IMR-90 (cell line): Measurements from ENCODE around the gene CPSF7. TPM values are rescaled to one million over a fixed set of nuclear protein-coding genes. Genes with fewer than 3 reads are reported as not detected.

Experiments
- ATAC-seq: fragments of 200-7000 bp; cut with Tn5 transposase; 2 replicates; pipeline ENCODE4 v1.9.1; 2020; ENCODE audit warnings: low read depth, mild to moderate bottlenecking, moderate library complexity
- BruUV-seq: library from RNA; stranded (reverse); fragments of 400-500 nt; replicated peaks from 2 replicates; lab custom pipeline; 2021; lab: Mats Ljungman, UMichigan
- CTCF ChIA-PET: fragments of 300-600 bp; formaldehyde crosslinking; extraction: SDS; loops from one replicate; lab custom pipeline; 2021; ENCODE audit warnings: antibody characterized with exemption; lab: Yijun Ruan, JAX
- POLR2A ChIA-PET: fragments of 300-600 bp; sonication (Branson Sonifier 250); formaldehyde crosslinking; loops from one replicate; lab custom pipeline; 2022; ENCODE audit warnings: antibody characterized with exemption; ENCODE audit not compliant: unreplicated experiment; lab: Charles Lee
- DNase-seq: peaks from one replicate; pipeline ENCODE4 v3.0.0; 2013
- H2AFZ ChIP-seq: replicated peaks from 2 replicates; pipeline ENCODE3; 2013; ENCODE audit warnings: low read length, mild to moderate bottlenecking; ENCODE audit not compliant: poor library complexity
- H2AK5ac ChIP-seq: 2 replicates; pipeline ENCODE4 v1.6.1; 2013; ENCODE audit warnings: low read depth, low read length, inconsistent platforms
- H2AK9ac ChIP-seq: replicated peaks from 2 replicates; pipeline ENCODE3; 2013; ENCODE audit warnings: mild to moderate bottlenecking, low read depth, low read length, moderate library complexity; ENCODE audit not compliant: poor library complexity
- H2BK120ac ChIP-seq: 2 replicates; pipeline ENCODE4 v1.6.1; 2013; ENCODE audit warnings: low read depth, low read length, inconsistent platforms
- H2BK15ac ChIP-seq: 3 replicates; pipeline ENCODE4 v1.6.1; 2013; ENCODE audit warnings: low read depth, low read length, inconsistent platforms
- H2BK20ac ChIP-seq: 2 replicates; pipeline ENCODE4 v1.6.1; 2013; ENCODE audit warnings: low read depth, mild to moderate bottlenecking, inconsistent platforms, low read length, moderate library complexity
- H2BK5ac ChIP-seq: 2 replicates; pipeline ENCODE4 v1.6.1; 2013; ENCODE audit warnings: mild to moderate bottlenecking, low read depth, low read length, inconsistent platforms; ENCODE audit not compliant: poor library complexity, severe bottlenecking
- H3K14ac ChIP-seq: replicated peaks from 2 replicates; pipeline ENCODE4 v1.6.1; 2013; ENCODE audit warnings: low read depth, low read length, inconsistent platforms
- H3K18ac ChIP-seq: 2 replicates; pipeline ENCODE4 v1.6.1; 2013; ENCODE audit warnings: low read depth, low read length, control low read depth
- H3K23ac ChIP-seq: 2 replicates; pipeline ENCODE4 v1.6.1; 2013; ENCODE audit warnings: low read depth, low read length, inconsistent platforms
- H3K27ac ChIP-seq: 2 replicates; pipeline ENCODE4 v1.5.1; 2013; ENCODE audit warnings: mild to moderate bottlenecking, control low read depth, low read length; ENCODE audit not compliant: insufficient read depth
- H3K27me3 ChIP-seq: 2 replicates; pipeline ENCODE4 v1.6.1; 2013; ENCODE audit warnings: low read length; ENCODE audit not compliant: control insufficient read depth, insufficient read depth
- H3K36me3 ChIP-seq: 2 replicates; pipeline ENCODE4 v1.6.1; 2013; ENCODE audit warnings: low read length, mixed read lengths; ENCODE audit not compliant: control insufficient read depth, insufficient read depth
- H3K4ac ChIP-seq: 2 replicates; pipeline ENCODE4 v1.6.1; 2013; ENCODE audit warnings: low read depth, low read length, inconsistent platforms
- H3K4me1 ChIP-seq: 2 replicates; pipeline ENCODE4 v1.6.1; 2013; ENCODE audit warnings: low read length, mixed read lengths; ENCODE audit not compliant: control insufficient read depth, insufficient read depth
- H3K4me2 ChIP-seq: 2 replicates; pipeline ENCODE4 v1.6.1; 2013; ENCODE audit warnings: low read depth, mild to moderate bottlenecking, control low read depth, low read length, moderate library complexity
- H3K4me3 ChIP-seq: 2 replicates; pipeline ENCODE4 v1.5.1; 2013; ENCODE audit warnings: low read depth, mild to moderate bottlenecking, control low read depth, low read length, moderate library complexity; ENCODE audit not compliant: insufficient read depth
- H3K56ac ChIP-seq: 2 replicates; pipeline ENCODE4 v1.6.1; 2013; ENCODE audit warnings: low read length, inconsistent platforms; ENCODE audit not compliant: insufficient read depth; ENCODE audit errors: extremely low read depth
- H3K79me1 ChIP-seq, 2 experiments: 2 replicates each; pipeline ENCODE4 v1.6.1; 2013; ENCODE audit warnings: low read length in 2 of 2, inconsistent platforms in 1 of 2, low read depth in 1 of 2
- H3K9ac ChIP-seq: 2 replicates; pipeline ENCODE4 v1.6.1; 2013; ENCODE audit warnings: low read depth, low read length, control low read depth
- H3K9me1 ChIP-seq: 2 replicates; pipeline ENCODE4 v1.6.1; 2013; ENCODE audit warnings: low read length, inconsistent platforms; ENCODE audit not compliant: insufficient read depth
- H3K9me3 ChIP-seq: 2 replicates; pipeline ENCODE4 v1.6.1; 2013; ENCODE audit warnings: low read length; ENCODE audit not compliant: control insufficient read depth, insufficient read depth
- H4K20me1 ChIP-seq: 2 replicates; pipeline ENCODE4 v1.6.1; 2013; ENCODE audit warnings: low read length, inconsistent platforms; ENCODE audit not compliant: insufficient read depth
- H4K5ac ChIP-seq: 2 replicates; pipeline ENCODE4 v1.6.1; 2013; ENCODE audit warnings: mild to moderate bottlenecking, low read depth, low read length, control low read depth
- H4K8ac ChIP-seq, 2 experiments: 2 replicates each; pipeline ENCODE4 v1.6.1; 2013; ENCODE audit warnings: low read depth in 2 of 2, low read length in 2 of 2, control low read depth in 1 of 2, inconsistent platforms in 1 of 2
- H4K91ac ChIP-seq: 2 replicates; pipeline ENCODE4 v1.6.1; 2013; ENCODE audit warnings: low read depth, low read length, inconsistent platforms; ENCODE audit not compliant: insufficient read depth
- BHLHE40 ChIP-seq: fragments of 150-350 bp; IDR thresholded peaks from 2 replicates; pipeline ENCODE4 v1.6.1; 2016; ENCODE audit warnings: mild to moderate bottlenecking, low read depth, low read length
- CEBPB ChIP-seq: IDR thresholded peaks from 2 replicates; pipeline ENCODE4 v1.6.1; 2012; ENCODE audit warnings: low read depth, low read length, improper control_type of control experiment
- CTCF ChIP-seq: conservative IDR thresholded peaks from 2 replicates; pipeline ENCODE4 v1.5.1; 2012; ENCODE audit warnings: mild to moderate bottlenecking, low read depth, low read length, improper control_type of control experiment
- ELK1 ChIP-seq: fragments of 150-350 bp; IDR thresholded peaks from 2 replicates; pipeline ENCODE4 v1.6.1; 2016; ENCODE audit warnings: low read depth, mild to moderate bottlenecking, low read length, moderate library complexity, borderline replicate concordance
- FOS ChIP-seq: fragments of 150-350 bp; IDR thresholded peaks from 2 replicates; pipeline ENCODE4 v1.6.1; 2016; ENCODE audit warnings: low read depth, low read length
- MAFK ChIP-seq: IDR thresholded peaks from 2 replicates; pipeline ENCODE4 v1.6.1; 2012; ENCODE audit warnings: low read depth, low read length, improper control_type of control experiment
- MAZ ChIP-seq: IDR thresholded peaks from 2 replicates; pipeline ENCODE4 v1.6.1; 2012; ENCODE audit warnings: low read depth, mild to moderate bottlenecking, low read length, improper control_type of control experiment, moderate library complexity, borderline replicate concordance
- MXI1 ChIP-seq: IDR thresholded peaks from 2 replicates; pipeline ENCODE4 v1.6.1; 2012; ENCODE audit warnings: low read depth, mild to moderate bottlenecking, low read length, moderate library complexity, borderline replicate concordance
- RAD21 ChIP-seq: IDR thresholded peaks from 2 replicates; pipeline ENCODE4 v1.6.1; 2012; ENCODE audit warnings: low read length, improper control_type of control experiment
- RCOR1 ChIP-seq: IDR thresholded peaks from 2 replicates; pipeline ENCODE4 v1.6.1; 2012; ENCODE audit warnings: mild to moderate bottlenecking, low read length, improper control_type of control experiment; ENCODE audit not compliant: insufficient replicate concordance
- RFX5 ChIP-seq: IDR thresholded peaks from 2 replicates; pipeline ENCODE4 v1.8.0; 2012; ENCODE audit warnings: low read depth, mild to moderate bottlenecking, low read length, moderate library complexity
- SMC3 ChIP-seq: fragments of 150-350 bp; IDR thresholded peaks from 2 replicates; pipeline ENCODE4 v1.6.1; 2016; ENCODE audit warnings: low read depth, mild to moderate bottlenecking, antibody characterized with exemption, low read length, moderate library complexity
- USF2 ChIP-seq: fragments of 150-350 bp; IDR thresholded peaks from 2 replicates; pipeline ENCODE4 v1.6.1; 2017; ENCODE audit warnings: mild to moderate bottlenecking, antibody characterized with exemption, low read length, low read depth
- WGBS, 2 experiments: methylation state at CpG; one replicate each; pipeline versions ENCODE4 v1.1.5 to v1.1.7; 2013; ENCODE audit warnings: missing lambda C conversion rate in 2 of 2; ENCODE audit not compliant: insufficient read length in 1 of 2; ENCODE audit errors: extremely low coverage in 2 of 2; 5-methylcytosine and 5-hydroxymethylcytosine counted together
- dilution Hi-C: fragments of 300-500 bp; cut with HindIII; formaldehyde crosslinking; loops from one replicate; pipeline ENCODE4 v1.14.3; 2018; ENCODE audit warnings: low sequenced_read_pairs; ENCODE audit not compliant: unreplicated experiment
- in situ Hi-C: fragments of 300-500 bp; cut with MboI; formaldehyde crosslinking; loops from 3 replicates; pipeline ENCODE4 v1.14.3; 2019; ENCODE audit warnings: low sequenced_read_pairs, inconsistent platforms, mixed read lengths
- intact Hi-C: fragments of 100-400 bp; cut with micrococcal nuclease; formaldehyde crosslinking; loops from 2 replicates; pipeline ENCODE4 v1.10.0; 2022
- polyA plus RNA-seq, 3 experiments: library from polyadenylated mRNA; depleted of rRNA; stranded (reverse); fragments of >200 nt; gene quantifications; 2 replicates each; pipeline ENCODE4 v1.2.3, GENCODE V29; 2012; ENCODE audit warnings: low replicate concordance in 1 of 3
- total RNA-seq: library from RNA; depleted of rRNA; stranded (reverse); fragments of >200 nt; gene quantifications from 2 replicates; pipeline ENCODE4 v1.2.3, GENCODE V29; 2012

Gene CPSF7
- total and polyA plus RNA-seq, 2 of the 4 experiments (the other 2 are of a cell fraction): 9.5 to 55.2 TPM

DNA sequence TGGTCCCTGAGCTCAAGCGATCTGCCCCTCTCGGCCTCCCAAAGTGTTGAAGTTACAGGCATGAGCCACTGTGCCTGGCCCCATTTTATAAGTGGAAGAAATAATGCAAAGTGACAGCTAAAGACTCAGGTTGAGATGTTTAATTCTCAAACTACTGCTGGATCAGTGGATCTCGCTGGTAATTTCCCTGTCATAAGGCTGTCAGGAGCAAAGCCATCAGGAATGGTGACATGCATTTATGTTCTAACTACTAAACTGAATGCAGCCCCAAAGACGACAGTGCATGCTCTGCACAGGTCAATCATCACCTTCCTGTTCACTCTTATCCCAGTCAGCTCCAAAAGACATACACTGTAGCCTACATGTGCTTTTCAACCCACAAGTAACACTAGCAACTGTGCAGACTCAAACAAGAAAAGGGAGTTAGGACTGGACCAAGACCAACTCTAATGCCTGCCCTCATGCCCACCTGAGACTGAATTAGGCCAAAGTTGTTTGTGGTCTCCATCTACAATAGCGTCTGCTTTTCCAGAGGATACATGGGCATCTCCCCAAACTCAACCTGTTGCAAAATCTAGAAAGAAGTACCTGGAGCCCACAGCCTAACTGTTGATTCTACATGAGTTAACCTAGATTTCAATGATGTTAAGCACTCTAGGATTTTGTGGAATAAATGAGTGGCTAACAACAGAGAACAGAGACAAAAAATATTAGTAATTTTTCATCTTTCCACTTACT, 22.6 kb downstream of the CPSF7 start:
- Histone ChIP-seq H2AFZ (no peak overlapping the region), H2AK9ac (no peak overlapping the region), H3K9me1 (no peaks in the 10 kb centered on the region), H3K27me3 (no peaks in the 10 kb centered on the region), H3K27ac (no peak overlapping the region), H3K79me1 (peaks cover 12 to 33% of the 10 kb centered on the region in 2 experiments), H2AK5ac (no peak overlapping the region), H3K9ac (no peak overlapping the region), H4K8ac (no peak overlapping the region), H2BK120ac (no peak overlapping the region), H2BK20ac (no peak overlapping the region), H3K4me2 (no peak overlapping the region), H4K20me1 (0 out of 2 replicates have a peak, but pooled peaks cover 5% of the 10 kb centered on the region), H4K91ac (no peak overlapping the region), H3K4me3 (no peak overlapping the region), H2BK5ac (no peak overlapping the region), H3K23ac (no peak overlapping the region), H3K4me1 (no peaks in the 10 kb centered on the region), H3K4ac (no peak overlapping the region), H3K18ac (no peak overlapping the region), H3K56ac (no peak overlapping the region), H4K5ac (no peak overlapping the region), H3K36me3 (peaks cover 61% of the 10 kb centered on the region), H3K9me3 (no peaks in the 10 kb centered on the region), H2BK15ac (no peak overlapping the region), H3K14ac (no peak overlapping the region)
- WGBS, 2 experiments: 95% methylated on average over 3 of the region's 5 CpGs; no CpG with 5 or more reads in 1 of the 2 experiments
- dilution Hi-C loops: no loop called here
- no TSS peak for BruUV-seq
- in situ Hi-C loops: no loop called here
- TF ChIP-seq CEBPB: no peak
- no peak for TF ChIP-seq MAFK
- no peak for TF ChIP-seq RCOR1
- no peak for TF ChIP-seq BHLHE40
- no peak for TF ChIP-seq FOS
- no peak for TF ChIP-seq ELK1
- TF ChIP-seq USF2: no peak
- TF ChIP-seq MAZ: no peak
- no peak for TF ChIP-seq SMC3
- no peak for TF ChIP-seq RAD21
- no peak for TF ChIP-seq RFX5
- TF ChIP-seq CTCF: no peak
- no peak for TF ChIP-seq MXI1
- DNase-seq (no peak), ATAC-seq (no peak)
- ChIA-PET POLR2A (no interaction called here), CTCF (no interaction called here)
- intact Hi-C loops: loop anchor here (2.0 kb wide), 1 partner anchor 14 kb away; no protein-coding TSS in a partner anchor
